ENCODE data around the gene LRIG1.

- TF ChIP-seq, protein P1, sequence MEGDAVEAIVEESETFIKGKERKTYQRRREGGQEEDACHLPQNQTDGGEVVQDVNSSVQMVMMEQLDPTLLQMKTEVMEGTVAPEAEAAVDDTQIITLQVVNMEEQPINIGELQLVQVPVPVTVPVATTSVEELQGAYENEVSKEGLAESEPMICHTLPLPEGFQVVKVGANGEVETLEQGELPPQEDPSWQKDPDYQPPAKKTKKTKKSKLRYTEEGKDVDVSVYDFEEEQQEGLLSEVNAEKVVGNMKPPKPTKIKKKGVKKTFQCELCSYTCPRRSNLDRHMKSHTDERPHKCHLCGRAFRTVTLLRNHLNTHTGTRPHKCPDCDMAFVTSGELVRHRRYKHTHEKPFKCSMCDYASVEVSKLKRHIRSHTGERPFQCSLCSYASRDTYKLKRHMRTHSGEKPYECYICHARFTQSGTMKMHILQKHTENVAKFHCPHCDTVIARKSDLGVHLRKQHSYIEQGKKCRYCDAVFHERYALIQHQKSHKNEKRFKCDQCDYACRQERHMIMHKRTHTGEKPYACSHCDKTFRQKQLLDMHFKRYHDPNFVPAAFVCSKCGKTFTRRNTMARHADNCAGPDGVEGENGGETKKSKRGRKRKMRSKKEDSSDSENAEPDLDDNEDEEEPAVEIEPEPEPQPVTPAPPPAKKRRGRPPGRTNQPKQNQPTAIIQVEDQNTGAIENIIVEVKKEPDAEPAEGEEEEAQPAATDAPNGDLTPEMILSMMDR (IDR thresholded peaks at IDR 0.05), result no peak
- TF ChIP-seq POLR2A (IDR thresholded peaks at IDR 0.05), result no peak
- no peak for TF ChIP-seq POLR2AphosphoS5 (IDR thresholded peaks at IDR 0.05)
Observed at GRCh38 chr3:66419036-66419435, 81.8 kb downstream of the LRIG1 start.

All from breast epithelium (tissue), 3 donors.